ENCODE data around the gene PTPRM.

The PTPRM gene

GRCh38 chr18:7662866-7663265, 95.8 kb downstream of the PTPRM start:
- no peak for DNase-seq (ENCODE audit: low read depth)
- H3K4me3 ChIP-seq (ENCODE audit: low read depth, low read length): no peak overlapping the region
- no peak for TF ChIP-seq CTCF (IDR thresholded peaks at IDR 0.05; ENCODE audit: low read depth, low read length)
- no peak for TF ChIP-seq POLR2A (IDR thresholded peaks at IDR 0.05; ENCODE audit: extremely low read depth, insufficient read length)
- TF ChIP-seq MAX (IDR thresholded peaks at IDR 0.05; ENCODE audit: low read depth, low read length): no peak
- TF ChIP-seq MYC (IDR thresholded peaks at IDR 0.05; ENCODE audit: low read depth, low read length): no peak

GRCh38 chr18:7663366-7664312, 96.5 kb downstream of the PTPRM start:
- peak; percentile 8 for DNase-seq (ENCODE audit: low read depth)
- no peak overlapping the region for H3K4me3 ChIP-seq (ENCODE audit: low read depth, low read length)
- no peak for TF ChIP-seq CTCF (IDR thresholded peaks at IDR 0.05; ENCODE audit: low read depth, low read length)
- TF ChIP-seq MYC (IDR thresholded peaks at IDR 0.05; ENCODE audit: low read depth, low read length): no peak
- TF ChIP-seq POLR2A (IDR thresholded peaks at IDR 0.05; ENCODE audit: extremely low read depth, insufficient read length): no peak
- no peak for TF ChIP-seq MAX (IDR thresholded peaks at IDR 0.05; ENCODE audit: low read depth, low read length)

DNA sequence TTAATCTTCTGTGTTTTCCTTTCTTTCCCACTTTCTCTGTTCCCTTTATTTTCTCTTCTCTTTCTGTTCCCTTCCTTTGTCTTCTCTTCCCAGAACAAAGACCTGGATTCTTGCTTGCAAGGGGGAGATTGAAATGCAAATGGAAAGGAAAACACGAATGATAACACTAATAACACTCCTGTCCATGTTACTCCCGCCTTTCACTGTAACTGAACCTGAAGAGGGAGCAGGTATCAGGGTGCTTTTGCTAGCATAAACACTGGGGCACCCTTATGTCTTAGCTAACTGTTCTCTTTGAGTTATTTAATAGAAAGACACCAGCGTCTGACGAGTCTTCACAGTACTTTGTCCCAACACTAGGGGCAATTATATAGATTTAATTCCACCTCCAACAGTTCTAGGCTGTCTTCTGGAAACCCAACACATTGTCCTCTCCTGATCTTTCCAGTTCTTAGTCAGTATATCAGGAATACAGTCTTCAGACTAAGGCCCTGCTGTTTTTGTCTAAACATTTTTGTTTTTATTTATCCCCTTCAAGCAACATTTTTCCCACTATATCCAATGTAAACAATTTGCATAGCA, 99.2 kb downstream of the PTPRM start:
- TF ChIP-seq MYC (IDR thresholded peaks at IDR 0.05; ENCODE audit: low read depth, low read length) (no peak), POLR2A (IDR thresholded peaks at IDR 0.05; ENCODE audit: extremely low read depth, insufficient read length) (no peak), MAX (IDR thresholded peaks at IDR 0.05; ENCODE audit: low read depth, low read length) (no peak), CTCF (IDR thresholded peaks at IDR 0.05; ENCODE audit: low read depth, low read length) (no peak)
- no peak overlapping the region for H3K4me3 ChIP-seq (ENCODE audit: low read depth, low read length)
- no peak for DNase-seq (ENCODE audit: low read depth)

DNA sequence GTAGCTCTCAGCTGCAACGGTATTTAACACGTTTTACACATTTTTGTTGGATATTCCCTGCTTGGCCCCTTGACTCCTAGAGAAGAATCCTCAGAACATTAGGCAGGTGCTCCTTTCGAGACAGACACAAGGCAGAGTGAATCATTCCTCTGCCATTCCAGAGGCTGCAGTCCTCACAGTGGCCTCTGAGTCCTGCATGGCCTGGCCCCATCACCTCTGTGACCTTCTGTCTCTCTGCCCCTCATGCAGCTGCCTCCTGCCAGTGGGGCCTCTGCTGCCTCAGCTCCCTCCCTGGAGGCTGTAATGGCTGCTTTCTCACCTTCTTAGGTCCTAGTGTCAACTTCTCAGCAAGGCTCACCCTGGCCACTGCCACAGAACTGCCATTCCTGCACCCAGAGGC, 101.3 kb downstream of the PTPRM start:
- TF ChIP-seq CTCF (IDR thresholded peaks at IDR 0.05; ENCODE audit: low read depth, low read length) (no peak), MAX (IDR thresholded peaks at IDR 0.05; ENCODE audit: low read depth, low read length) (no peak), MYC (IDR thresholded peaks at IDR 0.05; ENCODE audit: low read depth, low read length) (no peak), POLR2A (IDR thresholded peaks at IDR 0.05; ENCODE audit: extremely low read depth, insufficient read length) (no peak)
- no peak for DNase-seq (ENCODE audit: low read depth)
- H3K4me3 ChIP-seq (ENCODE audit: low read depth, low read length): no peak overlapping the region

DNA sequence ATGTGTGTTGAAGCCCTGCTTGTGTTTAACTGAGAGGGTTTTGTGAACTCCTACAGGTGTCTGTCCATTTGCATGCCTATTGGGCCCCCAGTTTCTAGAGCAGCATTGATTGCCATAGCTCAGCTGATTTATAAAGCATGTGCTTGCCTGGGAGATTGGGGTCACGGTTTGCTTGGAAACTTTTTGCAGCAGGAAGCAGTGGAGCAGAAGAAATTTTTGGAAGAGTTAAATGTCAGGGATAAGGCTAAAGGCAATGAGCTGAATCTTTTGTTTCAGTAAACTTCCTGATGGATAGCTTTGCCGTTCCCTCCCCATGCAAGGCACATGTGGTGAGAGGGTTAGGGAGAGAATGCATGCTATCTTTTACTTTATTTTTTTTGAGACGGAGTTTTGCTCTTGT, 102.2 kb downstream of the PTPRM start:
- no peak for TF ChIP-seq POLR2A (IDR thresholded peaks at IDR 0.05; ENCODE audit: extremely low read depth, insufficient read length)
- TF ChIP-seq MAX (IDR thresholded peaks at IDR 0.05; ENCODE audit: low read depth, low read length): no peak
- no peak for TF ChIP-seq CTCF (IDR thresholded peaks at IDR 0.05; ENCODE audit: low read depth, low read length)
- no peak for TF ChIP-seq MYC (IDR thresholded peaks at IDR 0.05; ENCODE audit: low read depth, low read length)
- DNase-seq (ENCODE audit: low read depth): no peak
- H3K4me3 ChIP-seq (ENCODE audit: low read depth, low read length): no peak overlapping the region
